ENCODE data around the gene RASAL2.

DNA sequence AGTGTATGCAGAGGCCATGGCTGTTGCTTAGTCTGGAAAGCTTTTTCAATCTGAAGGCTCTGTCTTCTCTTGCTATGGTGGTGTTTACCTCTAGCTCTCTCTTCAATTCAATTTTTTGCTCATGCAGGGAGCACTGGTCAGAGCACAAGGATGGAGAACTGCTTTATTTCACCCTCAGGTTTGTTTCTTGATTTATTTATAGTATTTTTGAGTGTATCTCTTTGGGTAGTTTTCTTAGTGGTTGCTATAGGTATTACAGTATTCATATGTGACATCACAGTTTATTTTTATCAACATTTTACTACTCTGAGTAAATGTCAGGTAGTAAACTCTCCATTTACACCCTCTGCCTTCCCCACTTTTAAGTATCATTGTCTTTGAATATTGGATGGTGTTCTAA, 147.9 kb downstream of the RASAL2 start:
- TF ChIP-seq, protein P1, sequence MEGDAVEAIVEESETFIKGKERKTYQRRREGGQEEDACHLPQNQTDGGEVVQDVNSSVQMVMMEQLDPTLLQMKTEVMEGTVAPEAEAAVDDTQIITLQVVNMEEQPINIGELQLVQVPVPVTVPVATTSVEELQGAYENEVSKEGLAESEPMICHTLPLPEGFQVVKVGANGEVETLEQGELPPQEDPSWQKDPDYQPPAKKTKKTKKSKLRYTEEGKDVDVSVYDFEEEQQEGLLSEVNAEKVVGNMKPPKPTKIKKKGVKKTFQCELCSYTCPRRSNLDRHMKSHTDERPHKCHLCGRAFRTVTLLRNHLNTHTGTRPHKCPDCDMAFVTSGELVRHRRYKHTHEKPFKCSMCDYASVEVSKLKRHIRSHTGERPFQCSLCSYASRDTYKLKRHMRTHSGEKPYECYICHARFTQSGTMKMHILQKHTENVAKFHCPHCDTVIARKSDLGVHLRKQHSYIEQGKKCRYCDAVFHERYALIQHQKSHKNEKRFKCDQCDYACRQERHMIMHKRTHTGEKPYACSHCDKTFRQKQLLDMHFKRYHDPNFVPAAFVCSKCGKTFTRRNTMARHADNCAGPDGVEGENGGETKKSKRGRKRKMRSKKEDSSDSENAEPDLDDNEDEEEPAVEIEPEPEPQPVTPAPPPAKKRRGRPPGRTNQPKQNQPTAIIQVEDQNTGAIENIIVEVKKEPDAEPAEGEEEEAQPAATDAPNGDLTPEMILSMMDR (IDR thresholded peaks at IDR 0.05), result no peak
- no peak for TF ChIP-seq EZH2 (IDR thresholded peaks at IDR 0.05)

Data from neural progenitor cell (in vitro differentiated cells).